Loucy (cell line): ENCODE results near the gene ZMYND8.
"Not testable (repeated sequence)": the region's sequence is repeated elsewhere in the genome, so short reads cannot be mapped to it uniquely, and the experiment has no call there.

Experiments used
- H2AFZ ChIP-seq: fragments of 200-600 bp; sonication (generic); 2 replicates; pipeline ENCODE4 v1.6.0; 2016; ENCODE audit warnings: antibody characterized with exemption, mild to moderate bottlenecking, low read length, moderate library complexity
- H3F3A ChIP-seq: fragments of 200-600 bp; 2 replicates; pipeline ENCODE4 v1.6.0; 2016; ENCODE audit warnings: antibody characterized with exemption, low read depth, mild to moderate bottlenecking
- H3K27me3 ChIP-seq: fragments of 200-600 bp; sonication (generic); 2 replicates; pipeline ENCODE4 v1.6.1; 2014; ENCODE audit warnings: low read length, mild to moderate bottlenecking; ENCODE audit not compliant: insufficient read depth, poor library complexity, severe bottlenecking
- H3K36me3 ChIP-seq: fragments of 200-600 bp; sonication (generic); 2 replicates; pipeline ENCODE4 v1.6.1; 2016; ENCODE audit warnings: low read length; ENCODE audit not compliant: insufficient read depth
- H3K4me1 ChIP-seq: fragments of 200-600 bp; sonication (generic); 2 replicates; pipeline ENCODE4 v1.5.1; 2014; ENCODE audit warnings: low read length, mild to moderate bottlenecking; ENCODE audit not compliant: insufficient read depth, poor library complexity, severe bottlenecking
- H3K4me2 ChIP-seq: fragments of 200-600 bp; sonication (generic); 2 replicates; pipeline ENCODE4 v1.6.0; 2014; ENCODE audit warnings: antibody characterized with exemption, low read length, low read depth, mild to moderate bottlenecking; ENCODE audit not compliant: poor library complexity, severe bottlenecking
- H3K4me3 ChIP-seq: fragments of 200-600 bp; sonication (generic); 2 replicates; pipeline ENCODE4 v1.5.1; 2014; ENCODE audit warnings: low read length, mild to moderate bottlenecking, mixed read lengths; ENCODE audit not compliant: poor library complexity, severe bottlenecking
- H3K79me2 ChIP-seq: fragments of 200-600 bp; sonication (generic); 2 replicates; pipeline ENCODE4 v1.6.1; 2014; ENCODE audit warnings: low read length; ENCODE audit not compliant: insufficient read depth
- H3K9ac ChIP-seq: fragments of 200-600 bp; sonication (generic); 2 replicates; pipeline ENCODE4 v1.6.0; 2014; ENCODE audit warnings: mild to moderate bottlenecking, low read depth, low read length, moderate library complexity; ENCODE audit not compliant: poor library complexity, severe bottlenecking
- H3K9me2 ChIP-seq: fragments of 200-600 bp; sonication (generic); replicated peaks from 2 replicates; pipeline ENCODE4 v1.6.1; 2016; ENCODE audit warnings: low read depth, low read length, mixed read lengths
- H3K9me3 ChIP-seq: fragments of 200-600 bp; sonication (generic); 2 replicates; pipeline ENCODE4 v1.6.1; 2014; ENCODE audit warnings: mild to moderate bottlenecking, antibody characterized with exemption, low read length, low read depth; ENCODE audit not compliant: insufficient read depth
- H4K20me1 ChIP-seq: fragments of 200-600 bp; sonication (generic); 2 replicates; pipeline ENCODE4 v1.6.0; 2014; ENCODE audit warnings: antibody characterized with exemption, low read length, mild to moderate bottlenecking; ENCODE audit not compliant: insufficient read depth, poor library complexity, severe bottlenecking
- CTCF ChIP-seq: fragments of 200-600 bp; sonication (generic); conservative IDR thresholded peaks from 2 replicates; pipeline ENCODE4 v1.5.1; 2014; ENCODE audit warnings: mild to moderate bottlenecking, antibody characterized with exemption, low read length
- EZH2phosphoT487 ChIP-seq: fragments of 200-600 bp; IDR thresholded peaks from 2 replicates; pipeline ENCODE4 v1.6.1; 2018; ENCODE audit warnings: antibody characterized with exemption, mild to moderate bottlenecking, moderate library complexity, borderline replicate concordance

ZMYND8 gene

GRCh38 chr20:47368301-47368700 lies 11.8 kb upstream of the ZMYND8 start:
- no peak overlapping the region for H2AFZ ChIP-seq
- H3K4me2 ChIP-seq = no peak overlapping the region
- no peaks in the 10 kb centered on the region for H3K27me3 ChIP-seq
- TF ChIP-seq CTCF = no peak
- TF ChIP-seq EZH2phosphoT487 = no peak
- no peaks in the 10 kb centered on the region for H3K36me3 ChIP-seq
- H3K9ac ChIP-seq = no peak overlapping the region
- no peaks in the 10 kb centered on the region for H3K79me2 ChIP-seq
- no peaks in the 10 kb centered on the region for H3F3A ChIP-seq
- no peaks in the 10 kb centered on the region for H3K9me3 ChIP-seq
- H4K20me1 ChIP-seq = no peaks in the 10 kb centered on the region
- H3K4me3 ChIP-seq = no peak overlapping the region
- no peaks in the 10 kb centered on the region for H3K4me1 ChIP-seq
- H3K9me2 ChIP-seq = no peaks in the 10 kb centered on the region

GRCh38 chr20:47366301-47366700 lies 9.8 kb upstream of the ZMYND8 start:
- not testable (repeated sequence) for H3K4me3 ChIP-seq, H3K36me3 ChIP-seq, H3K9me3 ChIP-seq, H4K20me1 ChIP-seq, H2AFZ ChIP-seq, H3K9ac ChIP-seq, H3K79me2 ChIP-seq, H3K4me1 ChIP-seq, H3K4me2 ChIP-seq, H3F3A ChIP-seq, H3K9me2 ChIP-seq, H3K27me3 ChIP-seq

DNA sequence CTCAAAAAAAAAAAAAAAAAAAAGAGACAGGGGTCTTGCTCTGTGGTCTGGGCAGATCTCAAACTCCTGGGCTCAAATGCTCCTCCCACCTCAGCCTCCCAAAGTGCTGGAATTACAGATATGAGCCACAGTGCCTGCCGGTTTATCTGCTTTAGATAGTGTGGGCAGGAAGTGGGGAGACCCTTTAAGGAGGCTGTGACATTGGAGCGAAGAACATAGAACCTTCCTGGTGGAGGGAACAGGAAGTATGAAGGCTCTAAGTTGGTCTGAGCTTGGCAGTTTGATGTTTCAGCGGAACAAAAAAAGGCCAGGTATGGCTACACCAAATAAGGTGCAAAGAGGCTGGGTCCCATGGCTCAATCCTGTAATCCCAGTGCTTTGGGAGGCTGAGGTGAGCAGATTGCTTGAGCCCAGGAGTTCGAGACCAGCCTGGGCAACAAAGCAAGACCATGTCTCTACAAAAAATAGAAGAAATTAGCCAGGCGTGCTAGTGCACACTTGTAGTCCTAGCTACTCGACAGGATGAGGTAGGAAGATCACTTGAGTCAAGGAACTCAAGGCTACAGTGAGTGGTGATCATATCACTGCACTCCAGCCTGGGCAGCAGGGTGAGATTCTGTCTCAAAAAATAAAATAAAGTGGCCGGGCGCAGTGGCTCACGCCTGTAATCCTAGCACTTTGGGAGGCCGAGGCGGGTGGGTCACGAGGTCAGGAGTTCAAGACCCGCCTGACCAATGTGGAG lies 8.7 kb upstream of the ZMYND8 start:
- no peaks in the 10 kb centered on the region for H3K79me2 ChIP-seq
- peak overlapping the region; percentile 16 for H3K4me2 ChIP-seq
- H2AFZ ChIP-seq = peak overlapping the region; percentile 84

More for the DNA sequence above, 8.7 kb upstream of the ZMYND8 start:
- no peaks in the 10 kb centered on the region for H3K9me2 ChIP-seq
- H3K9ac ChIP-seq = no peak overlapping the region
- peaks cover 12% of the 10 kb centered on the region for H3K4me1 ChIP-seq
- H4K20me1 ChIP-seq = no peaks in the 10 kb centered on the region
- H3K27me3 ChIP-seq = no peaks in the 10 kb centered on the region
- no peaks in the 10 kb centered on the region for H3F3A ChIP-seq
- H3K4me3 ChIP-seq = no peak overlapping the region
- no peak for TF ChIP-seq EZH2phosphoT487
- no peak for TF ChIP-seq CTCF
- H3K9me3 ChIP-seq = no peaks in the 10 kb centered on the region
- H3K36me3 ChIP-seq = no peaks in the 10 kb centered on the region
